Ascending aorta (tissue), 2 donors: ENCODE results near the gene DYSF. TPM values are rescaled to one million over a fixed set of nuclear protein-coding genes. Genes with fewer than 3 reads are reported as not detected.

Source experiments
- DNase-seq, 2 donors: peaks; one replicate each; pipeline ENCODE4 v3.0.0-alpha.2; 2019; ENCODE audit warnings: low spot score in 2 of 2
- H3K27ac ChIP-seq, 2 donors: fragments of 200-600 bp; sonication (generic); one replicate each; pipeline ENCODE4 v1.5.1; 2016 to 2017; ENCODE audit warnings: mild to moderate bottlenecking in 1 of 2
- H3K27me3 ChIP-seq: fragments of 200-600 bp; sonication (generic); one replicate; pipeline ENCODE4 v1.5.1; 2017
- H3K36me3 ChIP-seq, 2 donors: fragments of 200-600 bp; sonication (generic); one replicate each; pipeline ENCODE4 v1.5.1; 2016
- H3K4me1 ChIP-seq, 2 donors: fragments of 200-600 bp; sonication (generic); one replicate each; pipeline ENCODE4 v1.5.1; 2016 to 2017; ENCODE audit warnings: mild to moderate bottlenecking in 1 of 2
- H3K4me3 ChIP-seq, 2 donors: fragments of 200-600 bp; sonication (generic); one replicate each; pipeline ENCODE4 v1.5.1; 2016 to 2017; ENCODE audit warnings: mild to moderate bottlenecking in 1 of 2
- H3K9me3 ChIP-seq, 2 donors: fragments of 200-600 bp; sonication (generic); one replicate each; pipeline ENCODE4 v1.5.1; 2016
- CTCF ChIP-seq, 3 experiments: fragments of 200-600 bp in 2 of 3; fragments of 450-650 bp in 1 of 3; sonication (generic) in 2 of 3; IDR thresholded peaks; one replicate each; pipeline ENCODE4 v1.5.1; 2016 to 2019; ENCODE audit warnings: antibody characterized with exemption in 3 of 3, mild to moderate bottlenecking in 1 of 3, moderate library complexity in 1 of 3
- intact Hi-C: fragments of 100-400 bp; cut with DNase I; formaldehyde crosslinking; loops from one replicate; pipeline ENCODE4 v1.15.1; 2023
- total RNA-seq: library from RNA; depleted of rRNA; stranded (reverse); fragments of >200 nt; gene quantifications from one replicate; pipeline ENCODE4 v1.1.0, GENCODE V29; 2016

Gene DYSF
- total RNA-seq, 1 donor from 2014 or later: 58.3 TPM

- intact Hi-C loops: no loop called here
- no peak for TF ChIP-seq CTCF (IDR thresholded peaks at IDR 0.05)
- no peak overlapping the region for H3K27ac ChIP-seq
- H3K36me3 ChIP-seq: no peaks in the 10 kb centered on the region
- no peak overlapping the region for H3K4me3 ChIP-seq
- no peaks in the 10 kb centered on the region for H3K4me1 ChIP-seq
- H3K27me3 ChIP-seq: no peaks in the 10 kb centered on the region
- DNase-seq: no peak
- H3K9me3 ChIP-seq: no peaks in the 10 kb centered on the region
Observed at GRCh38 chr2:71667256-71668182, 214.2 kb downstream of the DYSF start.

- Histone ChIP-seq H3K9me3 (no peaks in the 10 kb centered on the region), H3K4me3 (no peak overlapping the region), H3K4me1 (no peaks in the 10 kb centered on the region), H3K27ac (no peak overlapping the region), H3K36me3 (no peaks in the 10 kb centered on the region), H3K27me3 (no peaks in the 10 kb centered on the region)
- no peak for TF ChIP-seq CTCF (IDR thresholded peaks at IDR 0.05)
- peak in 1 of 2 donors; percentile 19 for DNase-seq
- intact Hi-C loops: no loop called here
Observed at GRCh38 chr2:71668326-71669057, 215.1 kb downstream of the DYSF start.

- Histone ChIP-seq H3K36me3 (no peaks in the 10 kb centered on the region), H3K27ac (no peak overlapping the region), H3K9me3 (no peaks in the 10 kb centered on the region), H3K4me1 (no peaks in the 10 kb centered on the region), H3K4me3 (no peak overlapping the region), H3K27me3 (no peaks in the 10 kb centered on the region)
- intact Hi-C loops: no loop called here
- no peak for DNase-seq
- TF ChIP-seq CTCF (IDR thresholded peaks at IDR 0.05): no peak
Observed at GRCh38 chr2:71669058-71669456, 215.7 kb downstream of the DYSF start.

- TF ChIP-seq CTCF (IDR thresholded peaks at IDR 0.05): no peak
- Histone ChIP-seq H3K4me1 (no peaks in the 10 kb centered on the region), H3K27ac (no peak overlapping the region), H3K27me3 (no peaks in the 10 kb centered on the region), H3K36me3 (no peaks in the 10 kb centered on the region), H3K9me3 (no peaks in the 10 kb centered on the region), H3K4me3 (no peak overlapping the region)
- intact Hi-C loops: no loop called here
- peak in 1 of 2 donors; percentile 35 for DNase-seq
Observed at GRCh38 chr2:71669628-71670429, 216.5 kb downstream of the DYSF start.

GRCh38 chr2:71670430-71670795 is 217.1 kb downstream of the DYSF start:
- H3K27ac ChIP-seq: no peak overlapping the region
- no peak for TF ChIP-seq CTCF (IDR thresholded peaks at IDR 0.05)
- intact Hi-C loops: no loop called here
- no peaks in the 10 kb centered on the region for H3K9me3 ChIP-seq
- no peaks in the 10 kb centered on the region for H3K36me3 ChIP-seq
- H3K27me3 ChIP-seq: no peaks in the 10 kb centered on the region
- peak in 1 of 2 donors; percentile 40 for DNase-seq
- no peak overlapping the region for H3K4me3 ChIP-seq
- no peaks in the 10 kb centered on the region for H3K4me1 ChIP-seq
